ENCODE measurements around the gene ARTN. TPM values are rescaled to one million over a fixed set of nuclear protein-coding genes. Genes with fewer than 3 reads are reported as not detected.

Gene ARTN
- total and polyA plus RNA-seq, 9 of the 15 experiments (the other 6 are each of a cell fraction or from before 2014, with no cell fraction given), result 0.06 to 0.38 TPM; not detected in 7

GRCh38 chr1:43970911-43971310 lies 37.3 kb downstream of the ARTN start:
- H3K9ac ChIP-seq (ENCODE audit: insufficient read depth in 1 of 2, low read depth in 2 of 2, low read length in 2 of 2), result peak overlapping the region; percentile 81 to 99
- no peak for FAIRE-seq
- ATAC-seq, result no peak
- peaks cover 4% of the 10 kb centered on the region for H3K9me1 ChIP-seq (ENCODE audit: control insufficient read depth, insufficient read depth, low read length)
- peak overlapping the region; percentile 100 for H3K4me3 ChIP-seq
- ChIA-PET POLR2A (interaction anchor here (0.7 to 1.4 kb wide), 6 partner anchors 9 to 561 kb away, joined by 3 to 7 read pairs (median 4); no protein-coding TSS in a partner anchor), CTCF (ENCODE audit: low intra/inter-chr PET ratio) (interaction anchor here (0.5 kb wide), 1 partner anchor 127 kb away, joined by 3 read pairs; no protein-coding TSS in a partner anchor)
- intact Hi-C loops (cut with micrococcal nuclease), result no loop called here
- peak overlapping the region; percentile 98 for H3K4me2 ChIP-seq (ENCODE audit: insufficient read depth, low read length)
- H4K20me1 ChIP-seq (replicated peaks; ENCODE audit: control insufficient read depth, insufficient read depth, low read length), result peaks cover 5% of the 10 kb centered on the region; the same call in 1 of the 2 replicates
- BruUV-seq (replicated peaks), result no TSS peak
- in situ Hi-C loops (cut with MboI), result no loop called here
- H3K36me3 ChIP-seq (ENCODE audit: control insufficient read depth, insufficient read depth, low read length), result peaks cover 39% of the 10 kb centered on the region
- no peak overlapping the region for H2AFZ ChIP-seq (ENCODE audit: low read depth, low read length)
- H3K9me3 ChIP-seq (replicated peaks; ENCODE audit: control insufficient read depth, insufficient read depth, low read depth, low read length), result no peaks in the 10 kb centered on the region
- H3K27me3 ChIP-seq (ENCODE audit: control insufficient read depth in 2 of 2, insufficient read depth in 2 of 2, low read length in 2 of 2), result no peaks in the 10 kb centered on the region
- H3K27ac ChIP-seq (ENCODE audit: extremely low read depth, low read depth, low read length), result no peak overlapping the region; the same call in 2 of the 3 replicates
- peaks cover 28% of the 10 kb centered on the region for H3K79me2 ChIP-seq (ENCODE audit: control insufficient read depth, insufficient read depth, low read length)
- peaks cover 15 to 39% of the 10 kb centered on the region in 2 experiments for H3K4me1 ChIP-seq (replicated peaks in 1 of 2; ENCODE audit: control insufficient read depth in 2 of 2, insufficient read depth in 2 of 2, low read length in 2 of 2)
- WGBS (ENCODE audit: insufficient coverage, low coverage, missing lambda C conversion rate), result 45% methylated on average over 9 of the region's 9 CpGs
- peak in 2 of 4 experiments; percentile 29 to 39 for DNase-seq (ENCODE audit: extremely low read depth in 1 of 4, low spot score in 3 of 4)
- TF ChIP-seq SP2 (IDR thresholded peaks at IDR 0.05; ENCODE audit: extremely low read depth, low read depth, low read length, poor library complexity, severe bottlenecking) (no peak), HNRNPK (IDR thresholded peaks at IDR 0.05; ENCODE audit: low read depth, low read length, poor library complexity, severe bottlenecking) (no peak), HDAC8 (tag; IDR thresholded peaks at IDR 0.05) (no peak), FOSL1 (tag; conservative IDR thresholded peaks at IDR 0.05) (no peak), CTBP1 (IDR thresholded peaks at IDR 0.05; ENCODE audit: borderline replicate concordance) (no peak), E2F5 (CRISPR knock-in tag; IDR thresholded peaks at IDR 0.05) (no peak), ZC3H8 (IDR thresholded peaks at IDR 0.05) (no peak)
- TF ChIP-seq, protein P1, sequence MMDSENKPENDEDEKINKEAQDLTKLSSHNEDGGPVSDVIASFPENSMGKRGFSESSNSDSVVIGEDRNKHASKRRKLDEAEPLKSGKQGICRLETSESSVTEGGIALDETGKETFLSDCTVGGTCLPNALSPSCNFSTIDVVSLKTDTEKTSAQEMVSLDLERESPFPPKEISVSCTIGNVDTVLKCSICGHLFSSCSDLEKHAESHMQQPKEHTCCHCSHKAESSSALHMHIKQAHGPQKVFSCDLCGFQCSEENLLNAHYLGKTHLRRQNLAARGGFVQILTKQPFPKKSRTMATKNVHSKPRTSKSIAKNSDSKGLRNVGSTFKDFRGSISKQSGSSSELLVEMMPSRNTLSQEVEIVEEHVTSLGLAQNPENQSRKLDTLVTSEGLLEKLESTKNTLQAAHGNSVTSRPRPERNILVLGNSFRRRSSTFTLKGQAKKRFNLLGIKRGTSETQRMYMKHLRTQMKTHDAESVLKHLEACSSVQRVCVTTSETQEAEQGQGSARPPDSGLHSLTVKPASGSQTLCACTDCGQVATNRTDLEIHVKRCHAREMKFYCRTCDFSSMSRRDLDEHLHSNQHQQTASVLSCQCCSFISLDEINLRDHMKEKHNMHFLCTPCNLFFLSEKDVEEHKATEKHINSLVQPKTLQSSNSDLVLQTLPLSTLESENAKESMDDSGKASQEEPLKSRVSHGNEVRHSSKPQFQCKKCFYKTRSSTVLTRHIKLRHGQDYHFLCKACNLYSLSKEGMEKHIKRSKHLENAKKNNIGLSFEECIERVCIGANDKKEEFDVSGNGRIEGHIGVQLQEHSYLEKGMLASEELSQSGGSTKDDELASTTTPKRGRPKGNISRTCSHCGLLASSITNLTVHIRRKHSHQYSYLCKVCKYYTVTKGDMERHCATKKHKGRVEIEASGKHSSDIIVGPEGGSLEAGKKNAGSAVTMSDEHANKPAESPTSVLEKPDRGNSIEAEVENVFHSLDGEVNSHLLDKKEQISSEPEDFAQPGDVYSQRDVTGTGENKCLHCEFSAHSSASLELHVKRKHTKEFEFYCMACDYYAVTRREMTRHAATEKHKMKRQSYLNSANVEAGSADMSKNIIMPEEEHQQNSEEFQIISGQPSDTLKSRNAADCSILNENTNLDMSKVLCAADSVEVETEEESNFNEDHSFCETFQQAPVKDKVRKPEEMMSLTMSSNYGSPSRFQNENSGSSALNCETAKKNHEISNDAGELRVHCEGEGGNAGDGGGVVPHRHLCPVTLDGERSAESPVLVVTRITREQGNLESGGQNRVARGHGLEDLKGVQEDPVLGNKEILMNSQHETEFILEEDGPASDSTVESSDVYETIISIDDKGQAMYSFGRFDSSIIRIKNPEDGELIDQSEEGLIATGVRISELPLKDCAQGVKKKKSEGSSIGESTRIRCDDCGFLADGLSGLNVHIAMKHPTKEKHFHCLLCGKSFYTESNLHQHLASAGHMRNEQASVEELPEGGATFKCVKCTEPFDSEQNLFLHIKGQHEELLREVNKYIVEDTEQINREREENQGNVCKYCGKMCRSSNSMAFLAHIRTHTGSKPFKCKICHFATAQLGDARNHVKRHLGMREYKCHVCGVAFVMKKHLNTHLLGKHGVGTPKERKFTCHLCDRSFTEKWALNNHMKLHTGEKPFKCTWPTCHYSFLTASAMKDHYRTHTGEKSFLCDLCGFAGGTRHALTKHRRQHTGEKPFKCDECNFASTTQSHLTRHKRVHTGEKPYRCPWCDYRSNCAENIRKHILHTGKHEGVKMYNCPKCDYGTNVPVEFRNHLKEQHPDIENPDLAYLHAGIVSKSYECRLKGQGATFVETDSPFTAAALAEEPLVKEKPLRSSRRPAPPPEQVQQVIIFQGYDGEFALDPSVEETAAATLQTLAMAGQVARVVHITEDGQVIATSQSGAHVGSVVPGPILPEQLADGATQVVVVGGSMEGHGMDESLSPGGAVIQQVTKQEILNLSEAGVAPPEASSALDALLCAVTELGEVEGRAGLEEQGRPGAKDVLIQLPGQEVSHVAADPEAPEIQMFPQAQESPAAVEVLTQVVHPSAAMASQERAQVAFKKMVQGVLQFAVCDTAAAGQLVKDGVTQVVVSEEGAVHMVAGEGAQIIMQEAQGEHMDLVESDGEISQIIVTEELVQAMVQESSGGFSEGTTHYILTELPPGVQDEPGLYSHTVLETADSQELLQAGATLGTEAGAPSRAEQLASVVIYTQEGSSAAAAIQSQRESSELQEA (IDR thresholded peaks at IDR 0.05; ENCODE audit: low read depth), result no peak
- TF ChIP-seq, protein P2, sequence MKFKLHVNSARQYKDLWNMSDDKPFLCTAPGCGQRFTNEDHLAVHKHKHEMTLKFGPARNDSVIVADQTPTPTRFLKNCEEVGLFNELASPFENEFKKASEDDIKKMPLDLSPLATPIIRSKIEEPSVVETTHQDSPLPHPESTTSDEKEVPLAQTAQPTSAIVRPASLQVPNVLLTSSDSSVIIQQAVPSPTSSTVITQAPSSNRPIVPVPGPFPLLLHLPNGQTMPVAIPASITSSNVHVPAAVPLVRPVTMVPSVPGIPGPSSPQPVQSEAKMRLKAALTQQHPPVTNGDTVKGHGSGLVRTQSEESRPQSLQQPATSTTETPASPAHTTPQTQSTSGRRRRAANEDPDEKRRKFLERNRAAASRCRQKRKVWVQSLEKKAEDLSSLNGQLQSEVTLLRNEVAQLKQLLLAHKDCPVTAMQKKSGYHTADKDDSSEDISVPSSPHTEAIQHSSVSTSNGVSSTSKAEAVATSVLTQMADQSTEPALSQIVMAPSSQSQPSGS (CRISPR knock-in tag; IDR thresholded peaks at IDR 0.05), result no peak
- TF ChIP-seq, protein P3, sequence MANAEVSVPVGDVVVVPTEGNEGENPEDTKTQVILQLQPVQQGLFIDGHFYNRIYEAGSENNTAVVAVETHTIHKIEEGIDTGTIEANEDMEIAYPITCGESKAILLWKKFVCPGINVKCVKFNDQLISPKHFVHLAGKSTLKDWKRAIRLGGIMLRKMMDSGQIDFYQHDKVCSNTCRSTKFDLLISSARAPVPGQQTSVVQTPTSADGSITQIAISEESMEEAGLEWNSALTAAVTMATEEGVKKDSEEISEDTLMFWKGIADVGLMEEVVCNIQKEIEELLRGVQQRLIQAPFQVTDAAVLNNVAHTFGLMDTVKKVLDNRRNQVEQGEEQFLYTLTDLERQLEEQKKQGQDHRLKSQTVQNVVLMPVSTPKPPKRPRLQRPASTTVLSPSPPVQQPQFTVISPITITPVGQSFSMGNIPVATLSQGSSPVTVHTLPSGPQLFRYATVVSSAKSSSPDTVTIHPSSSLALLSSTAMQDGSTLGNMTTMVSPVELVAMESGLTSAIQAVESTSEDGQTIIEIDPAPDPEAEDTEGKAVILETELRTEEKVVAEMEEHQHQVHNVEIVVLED (CRISPR knock-in tag; IDR thresholded peaks at IDR 0.05), result no peak

Measured in K562 (cell line).